GM19025 (cell line): ENCODE measurements around the gene TRPM8.

Experiments
- ATAC-seq: cut with Tn5 transposase; IDR thresholded peaks from one replicate; pipeline ENCODE4 v1.9.1; 2021; ENCODE audit warnings: mild to moderate bottlenecking, low read depth, moderate library complexity; ENCODE audit not compliant: unreplicated experiment

Gene TRPM8

DNA sequence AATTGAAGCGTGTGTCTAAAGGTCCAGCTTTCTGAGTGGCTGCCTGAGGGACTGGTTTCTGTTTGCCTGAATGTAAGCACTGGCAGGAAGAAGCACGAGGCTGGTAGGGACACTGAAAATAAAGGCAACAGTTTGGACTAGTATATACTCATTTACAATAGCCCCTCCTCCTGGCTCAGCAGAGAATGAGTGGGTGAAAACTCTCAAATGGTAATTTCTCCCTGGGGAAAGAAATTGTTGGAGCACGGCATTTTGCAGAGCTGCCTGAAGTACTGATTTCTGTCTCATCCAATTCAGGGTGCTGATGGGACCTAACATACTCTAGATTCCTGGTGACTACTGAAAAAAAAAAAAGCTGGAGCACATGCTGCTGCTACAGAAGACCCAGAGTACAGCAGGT, 116.0 kb downstream of the TRPM8 start:
- no peak for ATAC-seq

DNA sequence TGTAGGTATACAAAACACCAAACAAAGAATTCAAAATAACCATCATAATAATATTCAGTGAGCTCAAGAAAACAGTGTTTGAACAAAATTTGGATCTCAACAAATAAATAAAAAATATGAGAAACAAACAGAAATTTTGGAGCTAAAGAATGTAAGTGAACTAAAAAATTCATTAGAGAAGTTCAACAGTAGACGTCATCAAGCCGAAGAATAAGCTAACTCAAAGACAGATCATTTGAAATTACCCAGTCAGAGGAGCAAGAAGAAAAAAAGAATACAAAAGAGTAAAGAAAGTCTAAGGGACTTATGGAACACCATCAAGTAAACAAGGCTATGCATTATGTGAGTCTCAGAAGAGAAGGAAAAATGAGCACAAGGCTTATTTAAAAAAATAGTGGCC, 116.7 kb downstream of the TRPM8 start:
- ATAC-seq = no peak

DNA sequence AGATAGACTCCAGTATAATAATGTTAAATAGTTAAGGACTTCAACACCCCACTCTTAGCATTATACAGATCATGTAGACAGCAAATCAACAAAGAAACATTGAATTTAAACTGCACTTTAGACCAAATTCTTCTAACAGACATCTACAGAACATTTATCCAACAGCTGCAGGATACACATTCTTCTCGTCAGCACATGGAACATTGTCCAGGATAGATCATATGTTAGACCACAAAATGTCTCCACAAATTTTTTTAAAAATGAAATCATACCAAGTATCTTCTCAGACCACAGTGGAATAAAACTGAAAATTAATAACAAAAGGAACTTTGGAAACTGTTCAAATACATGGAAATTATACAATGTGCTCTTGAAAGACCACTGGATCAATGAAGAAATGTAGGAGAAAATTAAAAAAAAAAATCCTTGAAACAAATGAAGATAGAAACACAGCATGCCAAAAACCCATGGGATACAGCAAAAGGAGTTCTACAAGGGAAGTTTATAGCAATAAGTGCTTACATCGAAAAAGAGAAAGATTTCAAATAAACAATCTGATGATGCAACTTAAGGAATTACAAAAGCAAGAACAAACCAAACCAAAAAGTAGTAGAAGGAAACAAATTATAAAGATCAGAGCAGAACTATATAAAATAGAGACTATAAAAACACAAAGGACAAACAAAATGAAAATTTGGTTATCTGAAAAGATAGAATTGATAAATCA, 121.1 kb downstream of the TRPM8 start:
- ATAC-seq = no peak

DNA sequence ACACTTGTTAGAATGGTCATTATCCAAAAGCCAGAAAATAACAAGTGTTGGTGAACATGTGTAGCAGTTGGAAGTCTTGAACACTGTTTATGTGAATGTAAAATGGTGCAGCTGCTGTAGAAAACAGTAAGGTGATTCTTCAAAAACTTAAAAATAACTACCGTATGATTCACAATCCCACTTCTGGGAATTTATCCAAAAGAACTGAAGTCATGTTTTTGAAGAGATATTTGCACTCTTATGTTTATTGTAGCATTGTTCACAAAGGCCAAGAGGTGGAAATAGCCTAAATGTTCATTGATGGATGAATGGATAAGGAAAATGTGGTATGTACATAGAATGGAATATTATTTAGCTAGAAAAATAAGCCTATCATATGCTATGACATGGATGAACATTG, 127.0 kb downstream of the TRPM8 start:
- ATAC-seq = no peak

DNA sequence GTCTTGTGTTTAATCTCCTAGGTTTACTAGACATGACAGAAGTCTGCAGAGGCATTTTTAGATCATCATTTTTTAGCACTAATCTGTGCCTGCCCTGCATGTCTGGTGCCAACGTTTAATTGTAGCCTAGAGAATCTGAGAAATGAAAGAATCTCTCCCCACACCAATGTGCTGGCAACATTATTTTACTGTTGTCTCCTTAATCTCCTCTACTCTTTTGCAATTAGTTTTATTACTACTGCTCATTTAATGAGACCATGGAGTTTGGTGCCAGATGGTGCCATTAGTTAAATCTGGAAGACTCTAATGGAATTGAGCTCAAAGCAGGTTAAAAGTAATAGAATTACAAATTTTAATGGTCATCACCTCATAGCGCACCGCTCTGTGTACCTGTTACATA, 129.3 kb downstream of the TRPM8 start:
- ATAC-seq = no peak

DNA sequence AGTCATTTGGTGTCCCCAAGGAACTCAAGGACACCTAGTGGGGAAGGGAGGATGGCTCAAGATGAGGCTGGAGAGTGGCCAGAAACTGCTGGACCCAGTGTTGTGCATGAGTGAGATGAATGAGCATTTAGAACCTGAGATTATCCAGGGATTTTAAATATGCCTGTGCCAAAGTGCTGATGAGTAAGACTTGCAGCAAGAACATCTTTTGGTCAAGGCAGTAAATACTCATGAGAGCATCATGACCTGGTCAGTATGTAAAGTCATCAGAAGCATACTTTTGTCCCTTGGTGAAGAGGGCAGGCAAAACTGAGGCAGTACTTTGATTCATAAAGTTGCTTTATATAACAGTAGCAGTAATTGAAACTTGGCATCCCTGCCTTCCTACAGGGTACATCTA, 130.2 kb downstream of the TRPM8 start:
- ATAC-seq = no peak

DNA sequence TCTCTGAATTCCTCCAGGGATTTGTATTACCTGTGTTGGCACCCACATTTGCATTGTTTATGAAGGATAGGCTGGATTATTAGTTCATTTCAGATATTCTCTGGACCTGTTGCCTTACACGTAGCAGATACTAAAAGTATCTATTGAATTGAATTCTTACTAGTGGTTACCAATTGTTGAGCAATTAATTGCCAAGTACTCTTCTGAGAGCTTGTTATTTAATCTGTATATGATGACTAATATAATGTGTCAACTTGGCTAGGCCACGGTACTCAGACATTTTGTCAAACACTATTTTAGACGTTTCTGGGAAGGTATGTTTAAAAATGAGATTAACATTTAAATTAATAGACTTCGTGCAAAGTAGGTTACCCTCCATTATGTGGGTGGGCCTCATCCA, 130.9 kb downstream of the TRPM8 start:
- no peak for ATAC-seq

DNA sequence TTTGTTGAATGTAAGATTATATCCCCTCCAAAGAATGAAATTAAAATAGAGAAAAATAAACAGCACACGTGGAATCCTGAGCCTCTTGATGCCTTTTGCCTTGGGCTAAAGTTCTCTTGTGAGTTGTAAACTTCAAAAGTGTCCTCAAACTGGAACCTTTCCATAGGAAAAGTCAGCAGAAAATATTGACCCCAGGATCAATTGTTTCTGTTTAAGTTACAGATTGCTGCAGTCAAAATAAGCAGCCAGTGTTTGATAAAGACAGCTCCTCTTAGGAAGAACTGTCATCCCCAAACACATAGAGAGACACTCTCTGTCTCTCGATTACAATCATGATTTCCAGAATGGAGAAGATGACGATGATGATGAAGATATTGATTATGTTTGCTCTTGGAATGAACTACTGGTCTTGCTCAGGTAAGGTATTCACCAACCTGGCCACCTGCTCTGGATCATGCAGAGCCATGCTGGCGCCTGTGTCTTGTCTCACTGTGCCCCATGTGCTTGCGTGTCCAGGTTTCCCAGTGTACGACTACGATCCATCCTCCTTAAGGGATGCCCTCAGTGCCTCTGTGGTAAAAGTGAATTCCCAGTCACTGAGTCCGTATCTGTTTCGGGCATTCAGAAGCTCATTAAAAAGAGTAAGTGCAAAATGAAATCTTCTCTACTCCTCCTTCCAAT, 133.4 kb downstream of the TRPM8 start, which contains the start of gene SPP2:
Gene SPP2 (plus strand): TSS at position 248 of the 681 bp plus-strand sequence. CDS start 85 bp downstream, at position 333.
- ATAC-seq = no peak

DNA sequence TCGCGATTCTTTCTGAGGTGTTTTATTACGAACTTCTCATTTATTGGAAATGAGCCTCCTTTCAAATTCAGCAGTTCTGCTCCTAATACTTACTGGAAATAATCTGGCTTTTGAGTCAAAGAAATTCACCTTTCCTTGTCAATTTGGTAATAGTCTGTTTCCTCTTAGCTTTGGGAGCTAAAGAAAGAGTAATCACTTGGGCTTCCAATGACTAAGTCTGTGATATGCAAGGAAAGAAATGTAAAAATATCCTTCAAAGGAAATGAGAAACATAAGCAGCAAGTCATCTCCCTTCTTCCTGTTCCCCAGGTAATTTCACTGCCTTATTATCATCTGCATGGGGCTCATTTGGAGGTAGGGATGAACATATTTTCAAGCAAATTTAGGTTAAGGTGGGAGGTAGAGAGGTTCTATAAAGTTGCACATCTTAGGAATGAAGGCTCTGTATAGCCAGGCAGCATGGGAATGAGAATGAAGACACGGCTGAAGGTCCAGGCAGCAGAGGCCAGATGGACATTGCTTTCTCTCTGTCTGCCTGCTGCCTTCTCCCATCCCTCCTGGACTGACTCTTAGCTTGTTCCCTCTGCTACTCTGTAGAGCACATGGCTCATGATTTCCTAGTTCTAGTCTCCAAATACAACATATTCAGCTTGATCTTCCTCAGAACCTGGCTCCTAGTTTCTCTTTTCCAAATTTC, 134.3 kb downstream of the TRPM8 start:
- no peak for ATAC-seq

DNA sequence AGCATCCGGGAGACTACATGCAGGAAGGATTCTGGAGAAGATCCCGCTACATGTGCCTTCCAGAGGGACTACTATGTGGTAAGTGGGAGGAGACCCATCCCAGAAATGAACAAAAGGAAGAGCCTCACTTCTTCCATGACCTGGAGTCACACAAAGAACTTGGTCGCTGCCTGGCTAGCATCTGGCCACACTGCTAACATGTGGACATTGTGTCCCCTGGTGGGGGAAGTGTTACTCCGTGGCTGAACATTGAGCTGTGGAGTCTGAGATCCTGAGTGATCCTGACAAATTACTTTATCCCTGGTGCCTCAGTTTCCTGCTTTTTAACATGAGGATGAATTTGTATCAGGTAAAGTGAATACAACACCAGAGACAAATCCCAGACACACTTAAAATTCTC, 141.7 kb downstream of the TRPM8 start:
- no peak for ATAC-seq

DNA sequence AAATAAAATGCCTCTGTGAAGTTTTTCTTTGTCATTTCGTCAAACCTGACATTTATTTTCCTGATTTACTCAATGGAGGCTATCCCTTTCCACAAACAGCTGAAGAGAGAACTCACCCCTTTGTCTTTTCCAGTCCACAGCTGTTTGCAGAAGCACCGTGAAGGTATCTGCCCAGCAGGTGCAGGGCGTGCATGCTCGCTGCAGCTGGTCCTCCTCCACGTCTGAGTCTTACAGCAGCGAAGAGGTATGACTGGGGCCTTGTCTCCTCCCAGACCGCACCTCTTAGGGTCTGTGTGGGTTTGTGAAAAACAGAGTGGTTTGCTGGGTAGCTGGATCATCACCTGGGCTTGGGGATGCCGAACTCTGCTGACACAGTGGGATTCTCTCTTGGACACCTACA, 143.1 kb downstream of the TRPM8 start:
- no peak for ATAC-seq

DNA sequence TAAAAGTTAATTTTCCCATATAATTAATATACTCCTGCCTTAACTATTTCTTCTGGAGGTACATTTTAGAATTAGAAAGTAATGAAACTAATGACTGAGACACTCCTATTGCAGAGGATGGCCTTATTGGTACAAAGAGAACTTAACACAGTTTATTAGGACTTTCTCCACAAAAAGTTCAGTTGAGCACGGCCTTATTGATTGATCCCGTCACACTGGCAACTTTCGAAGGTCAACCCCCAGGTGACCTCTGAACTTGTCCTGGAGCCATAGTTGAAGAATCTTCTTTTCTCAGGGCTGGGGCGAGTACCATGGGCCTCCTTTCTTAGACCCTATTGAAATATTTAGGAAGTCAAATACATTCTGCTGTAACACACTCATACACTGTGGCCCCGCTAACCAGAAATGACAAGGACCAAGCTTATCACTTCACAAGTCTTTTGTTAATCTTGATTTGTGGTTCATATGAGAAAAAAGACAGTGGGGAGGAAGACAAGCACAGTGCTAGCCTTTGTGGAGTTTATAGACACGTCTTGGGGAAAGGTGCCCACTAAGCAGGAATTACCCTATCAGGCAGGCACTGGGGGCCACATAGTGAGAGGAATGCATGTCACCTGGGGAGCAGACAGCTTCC, 144.6 kb downstream of the TRPM8 start:
- no peak for ATAC-seq

DNA sequence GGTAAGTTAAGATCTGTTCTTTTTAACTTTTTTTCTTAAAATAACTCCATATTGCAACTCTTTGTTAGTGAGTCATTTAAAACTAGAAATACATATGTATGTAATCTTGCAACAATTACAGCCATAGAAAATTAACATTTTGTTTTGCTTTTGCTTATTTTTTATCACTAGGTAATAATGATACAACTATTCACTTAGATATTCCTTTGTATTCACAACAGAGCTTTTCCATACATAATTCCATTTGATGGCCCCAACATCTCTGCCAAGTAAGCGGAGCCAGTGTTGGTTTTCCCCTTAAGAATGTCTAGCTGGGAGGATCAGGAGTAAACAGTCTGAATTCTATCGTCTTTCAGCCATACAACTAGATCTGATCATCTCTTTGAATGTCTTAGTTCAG, 149.4 kb downstream of the TRPM8 start:
- ATAC-seq = no peak
